HFFc6 (cell line): ENCODE measurements around the gene ST3GAL3. TPM values are rescaled to one million over a fixed set of nuclear protein-coding genes. Genes with fewer than 3 reads are reported as not detected.
"Not testable (repeated sequence)": the region's sequence is repeated elsewhere in the genome, so short reads cannot be mapped to it uniquely, and the experiment has no call there.

Experiments
- DNase-seq: peaks from one replicate; pipeline ENCODE4 v3.0.0-alpha.2; 2018
- H3K27ac Mint-ChIP-seq: 2 replicates; pipeline ENCODE4 v1.8.0; 2020; ENCODE audit warnings: mild to moderate bottlenecking, mixed read lengths
- H3K27me3 Mint-ChIP-seq: 2 replicates; pipeline ENCODE4 v1.8.0; 2021; ENCODE audit warnings: mild to moderate bottlenecking, moderate library complexity, mixed read lengths; ENCODE audit not compliant: insufficient read depth
- H3K36me3 Mint-ChIP-seq: 2 replicates; pipeline ENCODE4 v1.8.0; 2021; ENCODE audit warnings: low read depth, mixed read lengths
- H3K4me1 Mint-ChIP-seq: 2 replicates; pipeline ENCODE4 v1.8.0; 2020; ENCODE audit warnings: low read depth, mixed read lengths
- H3K4me3 Mint-ChIP-seq: 2 replicates; pipeline ENCODE4 v1.8.0; 2020; ENCODE audit warnings: mild to moderate bottlenecking, moderate library complexity, mixed read lengths
- H3K9me3 Mint-ChIP-seq: 2 replicates; pipeline ENCODE4 v1.8.0; 2020; ENCODE audit warnings: mild to moderate bottlenecking, mixed read lengths
- total RNA-seq, 6 experiments: library from RNA; stranded (reverse); fragmentation: NEBNext Ultra II Directional; extraction: Animal tissue kit (Norgen Biotek cat#: 25700); gene quantifications; 2 replicates in 1 of 6; 3 replicates in 5 of 6; pipeline ENCODE4 v1.2.3, GENCODE V29; 2021
- TF ChIP-seq, protein P1 (sequence below): fragments of 200-600 bp; sonication (generic); IDR thresholded peaks from 2 replicates; pipeline ENCODE4 v1.5.0; 2021; ENCODE audit warnings: antibody characterized with exemption, mild to moderate bottlenecking

The ST3GAL3 gene
- total RNA-seq, 6 experiments from 2014 or later, result 15.2 to 22.3 (median 18.0) TPM

DNA sequence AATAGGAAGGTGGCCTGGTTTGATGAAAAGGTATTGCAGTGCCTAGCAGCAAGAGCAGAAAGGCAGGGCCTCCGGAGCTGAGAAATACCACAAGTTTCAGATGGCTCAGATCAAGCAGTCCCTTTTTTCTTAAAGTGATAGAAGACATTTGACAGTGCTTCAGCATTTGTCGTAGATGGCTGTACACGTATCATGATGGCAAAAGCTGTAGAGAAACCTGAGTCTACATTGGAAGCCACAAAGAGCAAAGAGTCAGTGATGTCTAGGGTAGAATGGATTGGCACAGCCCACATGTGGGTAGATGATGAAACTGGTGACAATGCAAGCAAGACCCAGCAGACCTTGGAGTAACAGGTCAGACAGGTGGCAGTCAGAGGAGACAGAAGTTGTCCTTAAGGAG lies 124.9 kb downstream of the ST3GAL3 start:
- H3K4me3 Mint-ChIP-seq, result no peak overlapping the region; the same call in 1 of the 2 replicates
- DNase-seq, result no peak
- H3K27ac Mint-ChIP-seq, result no peak overlapping the region
- peaks cover 60% of the 10 kb centered on the region for H3K4me1 Mint-ChIP-seq
- peaks cover 1% of the 10 kb centered on the region for H3K27me3 Mint-ChIP-seq
- peaks cover 20% of the 10 kb centered on the region for H3K36me3 Mint-ChIP-seq
- TF ChIP-seq, protein P1, sequence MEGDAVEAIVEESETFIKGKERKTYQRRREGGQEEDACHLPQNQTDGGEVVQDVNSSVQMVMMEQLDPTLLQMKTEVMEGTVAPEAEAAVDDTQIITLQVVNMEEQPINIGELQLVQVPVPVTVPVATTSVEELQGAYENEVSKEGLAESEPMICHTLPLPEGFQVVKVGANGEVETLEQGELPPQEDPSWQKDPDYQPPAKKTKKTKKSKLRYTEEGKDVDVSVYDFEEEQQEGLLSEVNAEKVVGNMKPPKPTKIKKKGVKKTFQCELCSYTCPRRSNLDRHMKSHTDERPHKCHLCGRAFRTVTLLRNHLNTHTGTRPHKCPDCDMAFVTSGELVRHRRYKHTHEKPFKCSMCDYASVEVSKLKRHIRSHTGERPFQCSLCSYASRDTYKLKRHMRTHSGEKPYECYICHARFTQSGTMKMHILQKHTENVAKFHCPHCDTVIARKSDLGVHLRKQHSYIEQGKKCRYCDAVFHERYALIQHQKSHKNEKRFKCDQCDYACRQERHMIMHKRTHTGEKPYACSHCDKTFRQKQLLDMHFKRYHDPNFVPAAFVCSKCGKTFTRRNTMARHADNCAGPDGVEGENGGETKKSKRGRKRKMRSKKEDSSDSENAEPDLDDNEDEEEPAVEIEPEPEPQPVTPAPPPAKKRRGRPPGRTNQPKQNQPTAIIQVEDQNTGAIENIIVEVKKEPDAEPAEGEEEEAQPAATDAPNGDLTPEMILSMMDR, result no peak
- H3K9me3 Mint-ChIP-seq, result no peaks in the 10 kb centered on the region

DNA sequence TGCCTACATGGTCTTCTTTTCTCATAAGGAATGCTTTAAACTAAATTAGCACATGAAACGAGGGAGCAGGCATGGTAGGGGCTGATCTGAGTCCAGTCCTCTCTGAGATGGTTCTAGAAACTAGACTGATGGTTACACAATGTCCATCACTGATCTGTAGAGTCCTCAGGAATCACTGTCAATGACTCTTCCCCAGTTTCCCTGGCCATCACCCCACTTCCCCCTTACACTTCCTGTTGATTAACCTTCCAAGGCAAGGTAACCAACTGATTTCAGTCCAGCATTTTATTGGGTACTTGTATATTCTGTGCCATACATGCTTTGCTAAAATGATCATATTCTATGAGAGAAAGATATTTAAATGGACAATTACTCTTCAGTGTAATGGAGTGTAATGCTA lies 125.7 kb downstream of the ST3GAL3 start:
- TF ChIP-seq, protein P1, result no peak
- Mint-ChIP-seq H3K4me3 (peak overlapping the region; percentile 80; the same call in 1 of the 2 replicates), H3K27ac (peak overlapping the region; percentile 93), H3K27me3 (peaks cover 1% of the 10 kb centered on the region), H3K9me3 (no peaks in the 10 kb centered on the region), H3K4me1 (peaks cover 60% of the 10 kb centered on the region), H3K36me3 (peaks cover 15% of the 10 kb centered on the region)
- DNase-seq, result no peak

DNA sequence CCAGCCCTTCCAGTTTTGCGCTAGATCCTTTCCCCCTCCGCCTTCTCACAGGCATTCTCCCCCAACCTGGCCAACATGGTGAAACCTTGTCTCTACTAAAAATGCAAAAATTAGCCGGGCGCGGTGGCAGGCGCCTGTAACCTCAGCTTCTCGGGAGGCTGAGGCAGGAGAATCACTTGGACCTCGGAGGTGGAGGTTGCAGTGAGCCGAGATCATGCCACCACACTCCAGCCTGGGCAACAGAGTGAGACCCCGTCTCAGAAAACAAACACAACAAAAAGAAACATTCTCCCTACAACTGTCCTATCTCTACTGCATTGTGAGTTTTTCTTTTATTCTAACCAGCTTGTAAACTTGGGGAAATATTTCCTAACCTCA lies 126.6 kb downstream of the ST3GAL3 start:
- Mint-ChIP-seq H3K27ac (peak overlapping the region; percentile 93), H3K36me3 (peaks cover 21% of the 10 kb centered on the region), H3K4me1 (peaks cover 60% of the 10 kb centered on the region), H3K4me3 (peak overlapping the region; percentile 80)
- DNase-seq, H3K27me3 Mint-ChIP-seq, H3K9me3 Mint-ChIP-seq: not testable (repeated sequence)

DNA sequence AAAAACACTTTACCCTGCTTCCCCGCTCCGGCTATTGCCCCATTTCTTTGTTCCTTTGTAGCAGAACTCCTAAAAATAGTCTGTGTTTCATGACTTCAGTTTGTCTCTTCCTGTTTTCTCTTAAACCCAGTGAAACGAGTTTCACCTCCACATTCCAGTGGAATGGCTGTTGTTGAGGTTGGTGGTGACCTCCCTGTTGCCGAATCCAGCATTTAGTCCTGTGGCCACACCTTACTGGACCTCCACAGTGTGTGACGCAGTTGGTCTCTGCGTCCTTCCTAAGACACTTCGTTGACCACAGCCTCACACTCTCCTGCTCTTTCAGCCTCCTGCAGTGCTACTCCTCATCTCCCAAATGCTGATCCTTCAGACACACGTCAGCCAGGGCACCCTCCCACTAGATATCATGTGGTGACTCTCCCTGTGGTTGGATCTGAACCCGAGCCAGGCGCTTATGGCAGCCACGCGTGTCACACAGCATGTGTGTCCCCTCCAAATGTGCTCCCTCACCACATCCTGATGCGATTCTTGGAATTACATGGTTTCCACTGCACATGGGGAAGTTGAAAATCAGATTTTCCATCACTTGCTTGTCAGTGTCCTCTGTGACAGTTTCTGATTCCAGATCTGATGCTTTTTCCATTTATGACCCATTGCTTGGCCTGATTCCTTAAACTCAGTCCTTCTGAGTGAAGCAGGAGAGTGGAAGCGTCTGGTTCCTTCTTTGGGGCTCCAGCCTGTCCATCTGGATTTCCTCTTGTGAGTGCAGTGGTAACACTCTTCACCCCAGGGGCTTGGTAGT lies 127.1 kb downstream of the ST3GAL3 start:
- peak overlapping the region; percentile 80 for H3K4me3 Mint-ChIP-seq
- peaks cover 24% of the 10 kb centered on the region for H3K36me3 Mint-ChIP-seq
- H3K9me3 Mint-ChIP-seq, result no peaks in the 10 kb centered on the region
- H3K4me1 Mint-ChIP-seq, result peaks cover 60% of the 10 kb centered on the region
- peak overlapping the region; percentile 93 for H3K27ac Mint-ChIP-seq
- peak; percentile 70 for DNase-seq
- H3K27me3 Mint-ChIP-seq, result peaks cover 1% of the 10 kb centered on the region
- TF ChIP-seq, protein P1, result no peak

DNA sequence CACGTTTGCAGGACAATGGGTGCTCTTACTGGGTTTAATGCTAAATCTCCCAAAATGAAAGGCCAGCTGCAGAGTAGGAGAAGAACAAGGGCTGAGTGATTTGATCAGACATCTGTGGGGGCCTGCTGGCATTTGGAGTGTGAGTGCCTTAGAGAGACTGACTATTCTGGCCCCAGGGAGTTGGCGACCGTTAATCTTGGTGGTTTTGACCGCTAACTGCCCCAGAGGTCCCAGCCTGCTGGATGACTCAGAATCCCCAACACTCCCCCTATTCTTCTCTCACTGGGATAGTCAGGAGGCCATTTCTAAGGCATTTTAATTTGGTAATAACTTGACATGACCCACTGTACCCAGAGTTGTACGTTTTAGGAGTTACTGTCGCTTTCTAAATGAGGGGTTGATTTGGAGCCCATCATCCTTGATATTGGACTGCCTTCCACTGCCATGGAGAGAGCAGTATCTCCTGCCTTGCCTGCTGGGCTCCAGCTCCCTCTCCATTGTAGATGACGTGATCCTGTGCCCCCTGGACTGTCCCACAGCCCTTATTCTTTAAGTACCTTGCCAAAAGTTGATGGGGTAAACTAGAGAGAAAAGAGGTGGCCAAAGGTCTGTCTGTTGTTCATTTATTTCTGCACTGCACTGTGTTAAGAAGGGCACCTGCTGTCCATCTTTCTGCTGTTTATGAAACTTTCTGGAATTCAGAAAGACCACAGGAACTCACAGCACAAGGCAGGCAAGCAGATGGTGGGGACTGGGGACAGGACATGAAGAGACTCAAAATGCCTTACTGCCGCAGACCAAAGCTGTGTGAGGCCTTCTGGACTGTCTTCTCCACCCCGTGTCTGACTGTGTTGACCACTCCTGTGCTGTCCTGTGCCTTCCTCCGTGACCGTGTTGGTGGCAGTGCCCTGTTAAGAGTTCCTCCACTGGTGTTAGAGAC lies 128.0 kb downstream of the ST3GAL3 start:
- peak; percentile 93 for DNase-seq
- Mint-ChIP-seq H3K36me3 (peaks cover 31% of the 10 kb centered on the region), H3K27ac (peak overlapping the region; percentile 93), H3K27me3 (peaks cover 1% of the 10 kb centered on the region), H3K4me3 (peak overlapping the region; percentile 80), H3K4me1 (peaks cover 58% of the 10 kb centered on the region), H3K9me3 (no peaks in the 10 kb centered on the region)
- TF ChIP-seq, protein P1, result no peak
